Measurements from ENCODE around the gene DGKQ.

DNA sequence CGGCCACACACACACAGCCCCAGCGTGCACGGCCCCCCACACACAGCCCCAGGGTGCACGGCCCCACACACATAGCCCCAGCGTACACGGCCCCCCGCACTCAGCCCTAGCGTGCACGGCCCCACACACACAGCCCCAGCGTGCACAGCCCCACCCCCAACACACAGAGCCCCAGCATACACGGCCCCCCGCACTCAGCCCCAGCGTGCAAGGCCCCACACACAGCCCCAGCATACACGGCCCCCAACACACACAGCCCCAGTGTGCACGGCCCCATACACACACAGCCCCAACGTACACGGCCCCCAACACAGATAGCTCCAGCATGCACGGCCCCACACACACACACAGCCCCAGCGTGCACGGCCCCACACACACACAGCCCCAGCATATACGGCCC is 58.8 kb downstream of the DGKQ start:
- no peak for TF ChIP-seq CTCF (conservative IDR thresholded peaks at IDR 0.05; ENCODE audit: low read depth, low read length)
- TF ChIP-seq EZH2 (IDR thresholded peaks at IDR 0.05; ENCODE audit: low read length, unreplicated experiment): no peak
- TF ChIP-seq EZH2phosphoT487 (IDR thresholded peaks at IDR 0.05; ENCODE audit: borderline replicate concordance, low read length): no peak

All from PC-3 (cell line).